GM13977 (cell line): ENCODE measurements around the gene IDH1.

Experiments used
- DNase-seq: peaks from one replicate; pipeline ENCODE4 v3.0.0; 2012; ENCODE audit warnings: low spot score
- CTCF ChIP-seq: IDR thresholded peaks from 2 replicates; pipeline ENCODE4 v1.5.1; 2012; ENCODE audit warnings: mild to moderate bottlenecking, control low read depth; ENCODE audit not compliant: insufficient read depth; ENCODE audit errors: extremely low read depth, missing control alignments
- in situ Hi-C: fragments of 300-500 bp; cut with MboI; formaldehyde crosslinking; loops from one replicate; pipeline ENCODE4 v1.12.0; 2022; ENCODE audit warnings: low sequenced_read_pairs, low pct_unique_long_range_greater_than_20kb, mixed read lengths, inconsistent platforms; ENCODE audit not compliant: unreplicated experiment

The IDH1 gene

DNA sequence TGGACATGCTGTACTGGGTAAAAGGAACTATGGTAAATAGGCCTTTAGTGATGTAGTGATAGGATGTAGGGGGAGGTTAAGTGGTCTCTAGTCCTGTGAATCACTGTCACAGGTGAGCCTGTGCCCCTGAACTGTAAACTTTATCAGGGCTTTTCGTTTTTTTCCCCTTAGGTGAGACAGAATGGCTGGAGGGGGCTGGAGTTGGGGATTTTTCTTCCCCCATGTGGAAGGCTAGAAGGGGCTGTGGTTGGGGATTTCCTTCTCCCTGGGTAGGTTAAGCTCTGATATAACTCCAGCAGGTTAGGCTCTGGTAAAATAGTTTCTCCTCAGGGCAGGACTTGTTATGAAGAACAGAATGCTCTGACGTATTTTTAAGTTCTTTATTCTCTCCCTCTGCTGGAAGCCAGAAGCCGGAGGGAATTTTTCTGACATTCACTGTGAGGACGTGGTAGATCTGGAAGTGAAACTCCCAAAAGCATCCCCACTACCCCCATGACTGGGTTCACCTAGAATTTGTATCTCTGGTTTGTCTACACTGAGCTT, 39.7 kb upstream of the IDH1 start:
- TF ChIP-seq CTCF = no peak
- no peak for DNase-seq
- in situ Hi-C loops = no loop called here

- in situ Hi-C loops = no loop called here
- TF ChIP-seq CTCF = no peak
- no peak for DNase-seq
Observed at GRCh38 chr2:208285853-208286252, 31.0 kb upstream of the IDH1 start.

GRCh38 chr2:208280933-208281332, 26.1 kb upstream of the IDH1 start:
- TF ChIP-seq CTCF = no peak
- in situ Hi-C loops = no loop called here
- DNase-seq = no peak

GRCh38 chr2:208280234-208280633, 25.4 kb upstream of the IDH1 start:
- in situ Hi-C loops = no loop called here
- DNase-seq = no peak
- TF ChIP-seq CTCF = no peak

DNA sequence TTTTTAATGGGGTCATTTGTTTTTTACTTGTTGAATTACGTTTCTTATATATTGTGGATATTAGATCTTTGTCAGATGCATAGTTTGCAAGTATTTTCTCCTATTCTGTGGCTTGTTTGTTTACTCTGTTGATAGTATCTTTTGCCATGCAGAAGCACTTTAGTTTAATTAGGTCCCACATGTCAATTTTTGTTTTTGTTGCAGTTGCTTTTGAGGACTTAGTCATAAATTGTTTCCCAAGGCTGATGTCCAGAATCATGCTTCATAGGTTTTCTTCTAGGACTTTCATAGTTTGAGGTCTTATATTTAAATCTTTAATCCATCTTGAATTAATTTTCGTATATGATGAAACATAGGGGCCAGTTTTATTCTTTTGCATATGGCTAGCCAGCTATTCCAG, 24.4 kb upstream of the IDH1 start:
- DNase-seq = no peak
- no peak for TF ChIP-seq CTCF
- in situ Hi-C loops = no loop called here

- TF ChIP-seq CTCF = no peak
- in situ Hi-C loops = no loop called here
- DNase-seq = no peak
Observed at GRCh38 chr2:208278549-208278948, 23.7 kb upstream of the IDH1 start.

GRCh38 chr2:208274748-208275147, 19.9 kb upstream of the IDH1 start:
- no peak for DNase-seq
- no peak for TF ChIP-seq CTCF
- in situ Hi-C loops = no loop called here
